ENCODE data around the gene ANKRD31. TPM values are rescaled to one million over a fixed set of nuclear protein-coding genes. Genes with fewer than 3 reads are reported as not detected.

ANKRD31 gene
- total RNA-seq, 1 donor from 2014 or later, result 0.94 TPM

GRCh38 chr5:75055727-75056144, 180.9 kb downstream of the ANKRD31 start:
- DNase-seq, result no peak

- no peak for DNase-seq
Observed at GRCh38 chr5:75054134-75054930, 182.3 kb downstream of the ANKRD31 start.

- DNase-seq, result peak; percentile 48
Observed at GRCh38 chr5:75053304-75054133, 183.2 kb downstream of the ANKRD31 start.

GRCh38 chr5:75053054-75053303, 183.7 kb downstream of the ANKRD31 start:
- DNase-seq, result no peak

- DNase-seq, result no peak
Observed at GRCh38 chr5:75052192-75053053, 184.3 kb downstream of the ANKRD31 start, which contains the start of gene GCNT4. Gene GCNT4, minus strand, starts transcription at chr5:75052558. Its CDS starts 22,521 bp downstream, at chr5:75030037.

- DNase-seq, result no peak
Observed at GRCh38 chr5:75051217-75051751, 185.4 kb downstream of the ANKRD31 start.

- no peak for DNase-seq
Observed at GRCh38 chr5:75050415-75050814, 186.3 kb downstream of the ANKRD31 start.

GRCh38 chr5:75049456-75050351, 187.0 kb downstream of the ANKRD31 start:
- DNase-seq, result no peak

- no peak for DNase-seq
Observed at GRCh38 chr5:75048457-75048953, 188.2 kb downstream of the ANKRD31 start.

- no peak for DNase-seq
Observed at GRCh38 chr5:75047356-75047755, 189.3 kb downstream of the ANKRD31 start.

GRCh38 chr5:75046366-75047142, 190.1 kb downstream of the ANKRD31 start:
- no peak for DNase-seq

GRCh38 chr5:75045071-75045470, 191.6 kb downstream of the ANKRD31 start:
- DNase-seq, result no peak

- peak; percentile 28 for DNase-seq
Observed at GRCh38 chr5:75044406-75044805, 192.3 kb downstream of the ANKRD31 start.

GRCh38 chr5:75043633-75044264, 192.9 kb downstream of the ANKRD31 start:
- no peak for DNase-seq

GRCh38 chr5:75042522-75042921, 194.2 kb downstream of the ANKRD31 start:
- DNase-seq, result no peak

- DNase-seq, result no peak
Observed at GRCh38 chr5:75040973-75041372, 195.7 kb downstream of the ANKRD31 start.

- peak; percentile 60 for DNase-seq
Observed at GRCh38 chr5:75037106-75037505, 199.6 kb downstream of the ANKRD31 start.

GRCh38 chr5:75034137-75034739, 202.4 kb downstream of the ANKRD31 start:
- DNase-seq, result no peak

GRCh38 chr5:75031366-75031765, 205.3 kb downstream of the ANKRD31 start:
- no peak for DNase-seq
